B cell (primary cell): ENCODE measurements around the gene IMPA2. TPM values are rescaled to one million over a fixed set of nuclear protein-coding genes. Genes with fewer than 3 reads are reported as not detected.

Experiments
- ATAC-seq: fragments of 200-7000 bp; cut with Tn5 transposase; one replicate; pipeline ENCODE4 v1.10.0; 2021; ENCODE audit warnings: low read depth, mild to moderate bottlenecking, moderate number of reproducible peaks, moderate library complexity
- CTCF ChIA-PET: fragments of 350-600 bp; sonication (Branson Sonifier 250); formaldehyde crosslinking; loops from one replicate; lab custom pipeline; 2021; ENCODE audit warnings: antibody characterized with exemption, inconsistent platforms; lab: Charles Lee
- POLR2A ChIA-PET: fragments of 350-600 bp; sonication (Branson Sonifier 250); formaldehyde crosslinking; loops from one replicate; lab custom pipeline; 2021; ENCODE audit warnings: antibody characterized with exemption; lab: Charles Lee
- DNase-seq: peaks from one replicate; pipeline ENCODE4 v3.0.0; 2013
- H2AFZ ChIP-seq: 2 replicates; pipeline ENCODE4 v1.6.1; 2012; ENCODE audit warnings: mild to moderate bottlenecking, low read depth, low read length; ENCODE audit not compliant: insufficient read depth, poor library complexity, severe bottlenecking
- H3K27ac ChIP-seq, 2 donors: 1 replicate in 1 of 2; 2 replicates in 1 of 2; pipeline ENCODE4 v1.5.1; 2012 to 2013; ENCODE audit warnings: low read length in 2 of 2, mild to moderate bottlenecking in 2 of 2, moderate library complexity in 1 of 2
- H3K27me3 ChIP-seq, 4 experiments: fragments of 200-600 bp in 1 of 4; sonication (generic) in 1 of 4; replicated peaks in 1 of 4; 1 replicate in 2 of 4; 2 replicates in 2 of 4; pipeline versions ENCODE4 v1.6.1 to v1.7.0; 2013 to 2016; ENCODE audit warnings: low read length in 3 of 4, mild to moderate bottlenecking in 2 of 4, mixed read lengths in 1 of 4, moderate library complexity in 1 of 4; ENCODE audit not compliant: insufficient read depth in 4 of 4, control insufficient read depth in 3 of 4; ENCODE audit errors: control extremely low read depth in 1 of 4
- H3K36me3 ChIP-seq, 2 experiments: replicated peaks in 1 of 2; 1 replicate in 1 of 2; 2 replicates in 1 of 2; pipeline versions ENCODE4 v1.6.1 to v1.7.1; 2013; ENCODE audit warnings: low read length in 1 of 2; ENCODE audit not compliant: insufficient read depth in 2 of 2, control insufficient read depth in 1 of 2; ENCODE audit errors: control extremely low read depth in 1 of 2, extremely low read depth in 1 of 2
- H3K4me1 ChIP-seq, 2 donors: fragments of 200-600 bp in 1 of 2; sonication (generic) in 1 of 2; 1 replicate in 1 of 2; 2 replicates in 1 of 2; pipeline versions ENCODE4 v1.5.1 to v1.6.1; 2013 to 2017; ENCODE audit warnings: low read length in 2 of 2; ENCODE audit not compliant: control insufficient read depth in 2 of 2, insufficient read depth in 2 of 2
- H3K4me2 ChIP-seq: replicated peaks from 2 replicates; pipeline ENCODE3; 2012; ENCODE audit warnings: mild to moderate bottlenecking, low read depth, low read length; ENCODE audit not compliant: poor library complexity, severe bottlenecking
- H3K4me3 ChIP-seq, 5 experiments: fragments of 200-600 bp in 1 of 5; sonication (generic) in 1 of 5; 1 replicate in 3 of 5; 2 replicates in 2 of 5; pipeline versions ENCODE4 v1.5.1 to v1.7.0; 2011 to 2016; ENCODE audit warnings: low read length in 4 of 5, mild to moderate bottlenecking in 4 of 5, low read depth in 2 of 5, control low read depth in 1 of 5, moderate library complexity in 1 of 5; ENCODE audit not compliant: insufficient read depth in 1 of 5; ENCODE audit errors: control extremely low read depth in 1 of 5, extremely low read depth in 1 of 5
- H3K79me2 ChIP-seq: fragments of 200-600 bp; sonication (generic); one replicate; pipeline ENCODE4 v1.6.0; 2016; ENCODE audit warnings: low read length; ENCODE audit not compliant: control insufficient read depth, insufficient read depth
- H3K9ac ChIP-seq: fragments of 200-600 bp; sonication (generic); 2 replicates; pipeline ENCODE4 v1.6.1; 2017; ENCODE audit warnings: mild to moderate bottlenecking, low read length, moderate library complexity
- H3K9me3 ChIP-seq, 3 donors: one replicate each; pipeline versions ENCODE4 v1.6.1 to v1.7.1; 2013; ENCODE audit warnings: low read length in 2 of 3; ENCODE audit not compliant: control insufficient read depth in 2 of 3, insufficient read depth in 1 of 3; ENCODE audit errors: control extremely low read depth in 1 of 3
- H4K20me1 ChIP-seq: 2 replicates; pipeline ENCODE4 v1.6.0; 2012; ENCODE audit warnings: mild to moderate bottlenecking, low read length; ENCODE audit not compliant: insufficient read depth, control insufficient read depth, poor library complexity, severe bottlenecking
- H3K27ac Mint-ChIP-seq: one replicate; pipeline ENCODE4 v1.8.0; 2021; ENCODE audit warnings: mixed read lengths
- H3K27me3 Mint-ChIP-seq: one replicate; pipeline ENCODE4 v1.8.0; 2021; ENCODE audit warnings: mixed read lengths
- H3K4me1 Mint-ChIP-seq: one replicate; pipeline ENCODE4 v1.8.0; 2021; ENCODE audit warnings: mixed read lengths
- H3K4me3 Mint-ChIP-seq: one replicate; pipeline ENCODE4 v1.8.0; 2021; ENCODE audit warnings: mixed read lengths
- H3K9me3 Mint-ChIP-seq: one replicate; pipeline ENCODE4 v1.8.0; 2022; ENCODE audit warnings: mixed read lengths; ENCODE audit not compliant: insufficient read depth
- CTCF ChIP-seq: fragments of 200-600 bp; IDR thresholded peaks from one replicate; pipeline ENCODE4 v1.8.0; 2022; ENCODE audit warnings: antibody characterized with exemption, mild to moderate bottlenecking
- EZH2 ChIP-seq: IDR thresholded peaks from 2 replicates; pipeline ENCODE4 v1.6.1; 2012; ENCODE audit warnings: borderline replicate concordance, low read depth, mild to moderate bottlenecking, moderate library complexity, low read length; ENCODE audit not compliant: insufficient read depth, poor library complexity, severe bottlenecking
- WGBS: methylation state at CpG from one replicate; pipeline ENCODE4 v1.1.5; 2013; ENCODE audit warnings: missing lambda C conversion rate; ENCODE audit not compliant: insufficient coverage; 5-methylcytosine and 5-hydroxymethylcytosine counted together
- intact Hi-C: fragments of 100-400 bp; cut with micrococcal nuclease; formaldehyde crosslinking; loops from one replicate; pipeline ENCODE4 v1.10.0; 2022
- polyA plus RNA-seq: library from polyadenylated mRNA; depleted of rRNA; stranded (reverse); fragments of >200 nt; gene quantifications from 2 replicates; pipeline ENCODE4 v1.2.3, GENCODE V29; 2012
- total RNA-seq, 2 donors: library from RNA; stranded (reverse); fragments of 120-200 nt in 1 of 2; gene quantifications; 1 replicate in 1 of 2; 2 replicates in 1 of 2; pipeline versions ENCODE4 v1.2.3 to v1.2.4, GENCODE V29; 2013 to 2022

IMPA2 gene
- total and polyA plus RNA-seq, 2 donors (not counting 1 experiment from before 2014, with no cell fraction given) = 8.0 to 11.7 TPM

- H3K4me2 ChIP-seq = no peak overlapping the region
- H3K79me2 ChIP-seq = no peaks in the 10 kb centered on the region
- no peak overlapping the region for H3K4me3 ChIP-seq
- no peaks in the 10 kb centered on the region for H3K36me3 ChIP-seq
- H3K4me1 ChIP-seq = no peaks in the 10 kb centered on the region
- H3K9ac ChIP-seq = no peak overlapping the region
- Mint-ChIP-seq H3K4me1 (no peaks in the 10 kb centered on the region), H3K27ac (no peak overlapping the region), H3K4me3 (no peak overlapping the region), H3K27me3 (peaks cover 7% of the 10 kb centered on the region), H3K9me3 (peaks cover 10% of the 10 kb centered on the region)
- intact Hi-C loops = no loop called here
- ChIA-PET POLR2A (no interaction called here), CTCF (interaction anchor here (3.2 kb wide), 1 partner anchor 19 kb away, joined by 11 read pairs; no protein-coding TSS in a partner anchor)
- H3K27ac ChIP-seq = no peak overlapping the region
- DNase-seq = no peak
- H2AFZ ChIP-seq = no peak overlapping the region
- H3K9me3 ChIP-seq = peaks cover 0 to 18% (median 6%) of the 10 kb centered on the region in 3 donors
- 98% methylated on average over 5 of the region's 10 CpGs for WGBS
- no peaks in the 10 kb centered on the region for H4K20me1 ChIP-seq
- no peak for ATAC-seq
- no peak for TF ChIP-seq EZH2
- no peak for TF ChIP-seq CTCF
- no peaks in the 10 kb centered on the region for H3K27me3 ChIP-seq
Observed at GRCh38 chr18:11956371-11957308, 24.7 kb upstream of the IMPA2 start.

- POLR2A ChIA-PET = no interaction called here
- peaks cover 10% of the 10 kb centered on the region for H3K9me3 Mint-ChIP-seq
- H2AFZ ChIP-seq = no peak overlapping the region
Observed at GRCh38 chr18:11957636-11958035, 23.7 kb upstream of the IMPA2 start.

More at GRCh38 chr18:11957636-11958035, 23.7 kb upstream of the IMPA2 start:
- Histone ChIP-seq H3K4me1 (no peaks in the 10 kb centered on the region), H3K9ac (no peak overlapping the region), H3K79me2 (no peaks in the 10 kb centered on the region), H3K27me3 (no peaks in the 10 kb centered on the region), H3K27ac (no peak overlapping the region), H3K4me2 (no peak overlapping the region), H4K20me1 (no peaks in the 10 kb centered on the region), H3K36me3 (no peaks in the 10 kb centered on the region), H3K4me3 (no peak overlapping the region), H3K9me3 (peaks cover 0 to 18% (median 6%) of the 10 kb centered on the region in 3 donors)
- Mint-ChIP-seq H3K4me3 (no peak overlapping the region), H3K27ac (no peak overlapping the region), H3K27me3 (peaks cover 7% of the 10 kb centered on the region), H3K4me1 (no peaks in the 10 kb centered on the region)
- no CpG with 5 or more reads among the region's 2 CpGs for WGBS
- intact Hi-C loops = no loop called here
- CTCF ChIA-PET = no interaction called here
- DNase-seq (no peak), ATAC-seq (no peak)
- no peak for TF ChIP-seq CTCF
- no peak for TF ChIP-seq EZH2
